WTC11 (cell line): Measurements from ENCODE around the gene LMF1. TPM values are rescaled to one million over a fixed set of nuclear protein-coding genes. Genes with fewer than 3 reads are reported as not detected.

ENCODE experiments used
- ATAC-seq: fragments of 200-7000 bp; cut with Tn5 transposase; 2 replicates; pipeline ENCODE4 v1.10.0; 2021; ENCODE audit warnings: mild to moderate bottlenecking, moderate library complexity
- CTCF ChIA-PET: fragments of 300-600 bp; sonication (Branson Sonifier 250); formaldehyde crosslinking; loops from one replicate; lab custom pipeline; 2021; ENCODE audit warnings: antibody characterized with exemption; lab: Charles Lee
- POLR2A ChIA-PET: fragments of 350-600 bp; sonication (Branson Sonifier 250); formaldehyde crosslinking; loops from one replicate; lab custom pipeline; 2021; ENCODE audit warnings: antibody characterized with exemption; lab: Charles Lee
- DNase-seq: peaks from one replicate; pipeline ENCODE4 v3.0.0; 2021; ENCODE audit warnings: low spot score
- H3K27ac Mint-ChIP-seq: 2 replicates; pipeline ENCODE4 v1.8.0; 2021; ENCODE audit warnings: mixed read lengths
- H3K27me3 Mint-ChIP-seq: 2 replicates; pipeline ENCODE4 v1.8.0; 2021; ENCODE audit warnings: low read depth, mild to moderate bottlenecking, moderate library complexity, mixed read lengths
- H3K36me3 Mint-ChIP-seq: 2 replicates; pipeline ENCODE4 v1.8.0; 2021; ENCODE audit warnings: mixed read lengths
- H3K4me1 Mint-ChIP-seq: 2 replicates; pipeline ENCODE4 v1.8.0; 2022; ENCODE audit warnings: mixed read lengths
- H3K4me3 Mint-ChIP-seq: 2 replicates; pipeline ENCODE4 v1.8.0; 2021; ENCODE audit warnings: mild to moderate bottlenecking, moderate library complexity, mixed read lengths
- H3K9me3 Mint-ChIP-seq: 2 replicates; pipeline ENCODE4 v1.8.0; 2021; ENCODE audit warnings: mixed read lengths
- AR ChIP-seq: fragments of 250-450 bp; sonication (Bioruptor Pico); IDR thresholded peaks from 2 replicates; pipeline ENCODE4 v1.9.0; 2021; ENCODE audit warnings: mild to moderate bottlenecking
- ATF1 ChIP-seq: sonication (generic); formaldehyde crosslinking; IDR thresholded peaks from 2 replicates; pipeline ENCODE4 v1.8.1; 2023; ENCODE audit warnings: mild to moderate bottlenecking, moderate library complexity, missing genetic modification reagents
- CDX4 ChIP-seq: fragments of 250-450 bp; sonication (Bioruptor Pico); IDR thresholded peaks from 2 replicates; pipeline ENCODE4 v1.9.0; 2021; ENCODE audit warnings: moderate library complexity, mild to moderate bottlenecking, inconsistent platforms, borderline replicate concordance
- FOXJ3 ChIP-seq: sonication (generic); formaldehyde crosslinking; IDR thresholded peaks from 2 replicates; pipeline ENCODE4 v1.9.0; 2021; ENCODE audit warnings: missing genetic modification reagents, mild to moderate bottlenecking, borderline replicate concordance
- GRHL2 ChIP-seq: fragments of 250-450 bp; sonication (Bioruptor Pico); IDR thresholded peaks from 2 replicates; pipeline ENCODE4 v1.8.0; 2022; ENCODE audit warnings: mild to moderate bottlenecking, moderate library complexity; ENCODE audit not compliant: insufficient replicate concordance, severe bottlenecking
- GTF2I ChIP-seq: fragments of 250-450 bp; sonication (Bioruptor Pico); conservative IDR thresholded peaks from 2 replicates; pipeline ENCODE4 v1.4.0; 2021; ENCODE audit warnings: mild to moderate bottlenecking
- HMGA2 ChIP-seq: fragments of 250-450 bp; sonication (Bioruptor Pico); IDR thresholded peaks from 2 replicates; pipeline ENCODE4 v1.4.0; 2021; ENCODE audit warnings: mild to moderate bottlenecking, moderate library complexity
- IRF2 ChIP-seq: sonication (generic); formaldehyde crosslinking; IDR thresholded peaks from 2 replicates; pipeline ENCODE4 v1.8.0; 2022; ENCODE audit warnings: low read depth, missing genetic modification reagents, borderline replicate concordance
- JAZF1 ChIP-seq: fragments of 250-450 bp; sonication (Bioruptor Pico); IDR thresholded peaks from 2 replicates; pipeline ENCODE4 v1.9.0; 2021; ENCODE audit warnings: moderate library complexity, mild to moderate bottlenecking, inconsistent platforms
- JUN ChIP-seq: sonication (generic); formaldehyde crosslinking; IDR thresholded peaks from 2 replicates; pipeline ENCODE4 v1.8.0; 2023; ENCODE audit warnings: mild to moderate bottlenecking, missing genetic modification reagents
- MXD4 ChIP-seq: fragments of 250-450 bp; sonication (Bioruptor Pico); IDR thresholded peaks from 2 replicates; pipeline ENCODE4 v1.8.0; 2021; ENCODE audit warnings: mild to moderate bottlenecking, moderate library complexity, borderline replicate concordance
- NFATC4 ChIP-seq: fragments of 250-450 bp; sonication (Bioruptor Pico); IDR thresholded peaks from 2 replicates; pipeline ENCODE4 v1.9.0; 2021; ENCODE audit warnings: mild to moderate bottlenecking
- RORB ChIP-seq: fragments of 250-450 bp; sonication (Bioruptor Pico); IDR thresholded peaks from 2 replicates; pipeline ENCODE4 v1.9.0; 2021; ENCODE audit warnings: mild to moderate bottlenecking
- SMAD3 ChIP-seq: sonication (generic); formaldehyde crosslinking; IDR thresholded peaks from 2 replicates; pipeline ENCODE4 v1.8.0; 2022; ENCODE audit warnings: missing genetic modification reagents, mild to moderate bottlenecking, borderline replicate concordance
- SMAD4 ChIP-seq: sonication (generic); formaldehyde crosslinking; IDR thresholded peaks from 2 replicates; pipeline ENCODE4 v1.8.0; 2022; ENCODE audit warnings: mild to moderate bottlenecking, missing genetic modification reagents
- SP1 ChIP-seq: sonication (generic); formaldehyde crosslinking; conservative IDR thresholded peaks from 2 replicates; pipeline ENCODE4 v1.8.1; 2022; ENCODE audit warnings: missing genetic modification reagents
- TEAD4 ChIP-seq: sonication (generic); formaldehyde crosslinking; IDR thresholded peaks from 2 replicates; pipeline ENCODE4 v1.8.0; 2022; ENCODE audit warnings: mild to moderate bottlenecking, missing genetic modification reagents
- ZBTB21 ChIP-seq: sonication (generic); formaldehyde crosslinking; IDR thresholded peaks from 2 replicates; pipeline ENCODE4 v1.8.1; 2023; ENCODE audit warnings: mild to moderate bottlenecking, missing genetic modification reagents, borderline replicate concordance
- ZBTB43 ChIP-seq: sonication (generic); formaldehyde crosslinking; IDR thresholded peaks from 2 replicates; pipeline ENCODE4 v1.8.1; 2023; ENCODE audit warnings: mild to moderate bottlenecking, missing genetic modification reagents
- ZNF219 ChIP-seq: sonication (generic); formaldehyde crosslinking; IDR thresholded peaks from 2 replicates; pipeline ENCODE4 v1.8.0; 2023; ENCODE audit warnings: missing genetic modification reagents, mild to moderate bottlenecking, borderline replicate concordance
- ZNF232 ChIP-seq: sonication (generic); formaldehyde crosslinking; IDR thresholded peaks from 2 replicates; pipeline ENCODE4 v1.8.0; 2022; ENCODE audit warnings: mild to moderate bottlenecking, missing genetic modification reagents
- ZNF396 ChIP-seq: fragments of 250-450 bp; sonication (Bioruptor Pico); IDR thresholded peaks from 2 replicates; pipeline ENCODE4 v1.8.0; 2021; ENCODE audit warnings: mild to moderate bottlenecking, moderate library complexity, borderline replicate concordance
- total RNA-seq: library from RNA; stranded (reverse); gene quantifications from 3 replicates; pipeline ENCODE4 v1.2.3, GENCODE V29; 2021
- TF ChIP-seq, protein P1 (sequence below): sonication (generic); formaldehyde crosslinking; IDR thresholded peaks from 2 replicates; pipeline ENCODE4 v1.8.1; 2023; ENCODE audit warnings: mild to moderate bottlenecking, missing genetic modification reagents
- TF ChIP-seq, protein P2 (sequence below): fragments of 250-450 bp; sonication (Bioruptor Pico); conservative IDR thresholded peaks from 2 replicates; pipeline ENCODE4 v1.9.0; 2021; ENCODE audit warnings: mild to moderate bottlenecking
- TF ChIP-seq, protein P3 (sequence below): sonication (generic); formaldehyde crosslinking; IDR thresholded peaks from 2 replicates; pipeline ENCODE4 v1.8.1; 2022; ENCODE audit warnings: mild to moderate bottlenecking, missing genetic modification reagents, moderate library complexity, borderline replicate concordance
- TF ChIP-seq, protein P4 (sequence below): sonication (generic); formaldehyde crosslinking; IDR thresholded peaks from 2 replicates; pipeline ENCODE4 v1.8.0; 2022; ENCODE audit warnings: mild to moderate bottlenecking, missing genetic modification reagents

Gene LMF1
- total RNA-seq, 1 experiment from 2014 or later, result 10.5 TPM

- Mint-ChIP-seq H3K36me3 (no peaks in the 10 kb centered on the region), H3K27me3 (no peaks in the 10 kb centered on the region), H3K27ac (no peak overlapping the region), H3K4me1 (no peaks in the 10 kb centered on the region), H3K4me3 (no peak overlapping the region), H3K9me3 (no peaks in the 10 kb centered on the region)
- CTCF ChIA-PET, result no interaction called here
- no peak for TF ChIP-seq CDX4 (CRISPR knock-in tag)
- TF ChIP-seq TEAD4 (CRISPR knock-in tag), result no peak
- TF ChIP-seq SMAD3, result no peak
- TF ChIP-seq, protein P1, sequence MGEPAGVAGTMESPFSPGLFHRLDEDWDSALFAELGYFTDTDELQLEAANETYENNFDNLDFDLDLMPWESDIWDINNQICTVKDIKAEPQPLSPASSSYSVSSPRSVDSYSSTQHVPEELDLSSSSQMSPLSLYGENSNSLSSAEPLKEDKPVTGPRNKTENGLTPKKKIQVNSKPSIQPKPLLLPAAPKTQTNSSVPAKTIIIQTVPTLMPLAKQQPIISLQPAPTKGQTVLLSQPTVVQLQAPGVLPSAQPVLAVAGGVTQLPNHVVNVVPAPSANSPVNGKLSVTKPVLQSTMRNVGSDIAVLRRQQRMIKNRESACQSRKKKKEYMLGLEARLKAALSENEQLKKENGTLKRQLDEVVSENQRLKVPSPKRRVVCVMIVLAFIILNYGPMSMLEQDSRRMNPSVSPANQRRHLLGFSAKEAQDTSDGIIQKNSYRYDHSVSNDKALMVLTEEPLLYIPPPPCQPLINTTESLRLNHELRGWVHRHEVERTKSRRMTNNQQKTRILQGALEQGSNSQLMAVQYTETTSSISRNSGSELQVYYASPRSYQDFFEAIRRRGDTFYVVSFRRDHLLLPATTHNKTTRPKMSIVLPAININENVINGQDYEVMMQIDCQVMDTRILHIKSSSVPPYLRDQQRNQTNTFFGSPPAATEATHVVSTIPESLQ, result no peak
- no peak for TF ChIP-seq SP1 (CRISPR knock-in tag)
- no peak for TF ChIP-seq ZNF219 (CRISPR knock-in tag)
- TF ChIP-seq IRF2 (CRISPR knock-in tag), result no peak
- no peak for TF ChIP-seq MXD4 (CRISPR knock-in tag)
- TF ChIP-seq JUN (CRISPR knock-in tag), result no peak
- no peak for TF ChIP-seq HMGA2
- no peak for TF ChIP-seq ZNF232 (CRISPR knock-in tag)
- no peak for TF ChIP-seq NFATC4 (CRISPR knock-in tag)
- TF ChIP-seq JAZF1, result no peak
- no peak for TF ChIP-seq ATF1 (CRISPR knock-in tag)
- TF ChIP-seq FOXJ3, result no peak
- TF ChIP-seq, protein P2, sequence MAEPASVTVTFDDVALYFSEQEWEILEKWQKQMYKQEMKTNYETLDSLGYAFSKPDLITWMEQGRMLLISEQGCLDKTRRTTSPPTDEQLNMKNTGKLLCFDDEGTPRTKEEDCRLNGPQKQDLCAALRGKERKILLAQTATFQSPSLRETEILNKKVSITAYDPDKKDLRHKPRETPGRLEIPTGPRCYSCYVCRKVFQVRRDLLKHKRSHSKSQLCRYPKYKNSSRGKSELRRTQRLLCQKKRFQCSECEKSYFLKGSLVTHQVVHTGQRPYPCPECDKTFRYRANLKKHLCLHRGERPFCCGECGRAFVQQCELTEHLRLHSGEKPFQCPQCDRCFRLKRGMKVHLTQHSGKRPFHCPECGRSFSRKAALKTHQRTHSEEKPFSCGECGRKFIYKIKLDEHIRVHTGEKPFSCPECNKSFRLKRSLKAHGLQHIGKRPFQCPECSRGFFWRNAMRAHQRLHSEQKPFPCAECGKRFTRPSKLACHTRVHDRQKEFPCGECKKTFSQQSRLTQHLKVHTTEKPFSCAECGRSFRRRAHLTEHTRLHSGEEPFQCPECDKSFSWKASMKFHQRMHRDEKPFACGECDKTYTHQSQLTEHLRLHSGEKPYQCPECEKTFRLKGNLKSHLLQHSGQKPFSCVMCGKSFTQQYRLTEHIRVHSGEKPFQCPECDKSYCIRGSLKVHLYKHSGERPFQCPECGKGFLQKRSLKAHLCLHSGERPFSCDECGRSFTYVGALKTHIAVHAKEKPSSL (CRISPR knock-in tag), result no peak
- no peak for TF ChIP-seq ZBTB43 (CRISPR knock-in tag)
- TF ChIP-seq, protein P3, sequence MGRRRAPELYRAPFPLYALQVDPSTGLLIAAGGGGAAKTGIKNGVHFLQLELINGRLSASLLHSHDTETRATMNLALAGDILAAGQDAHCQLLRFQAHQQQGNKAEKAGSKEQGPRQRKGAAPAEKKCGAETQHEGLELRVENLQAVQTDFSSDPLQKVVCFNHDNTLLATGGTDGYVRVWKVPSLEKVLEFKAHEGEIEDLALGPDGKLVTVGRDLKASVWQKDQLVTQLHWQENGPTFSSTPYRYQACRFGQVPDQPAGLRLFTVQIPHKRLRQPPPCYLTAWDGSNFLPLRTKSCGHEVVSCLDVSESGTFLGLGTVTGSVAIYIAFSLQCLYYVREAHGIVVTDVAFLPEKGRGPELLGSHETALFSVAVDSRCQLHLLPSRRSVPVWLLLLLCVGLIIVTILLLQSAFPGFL (CRISPR knock-in tag), result no peak
- TF ChIP-seq, protein P4, sequence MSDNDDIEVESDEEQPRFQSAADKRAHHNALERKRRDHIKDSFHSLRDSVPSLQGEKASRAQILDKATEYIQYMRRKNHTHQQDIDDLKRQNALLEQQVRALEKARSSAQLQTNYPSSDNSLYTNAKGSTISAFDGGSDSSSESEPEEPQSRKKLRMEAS (CRISPR knock-in tag), result no peak
- DNase-seq (no peak), ATAC-seq (no peak)
- POLR2A ChIA-PET, result no interaction called here
Observed at GRCh38 chr16:880471-881171, 90.2 kb downstream of the LMF1 start.

GRCh38 chr16:879986-880385 lies 90.8 kb downstream of the LMF1 start:
- ChIA-PET CTCF (interaction anchor here (0.6 to 0.8 kb wide), 2 partner anchors 63 to 178 kb away, joined by 3 read pairs; no protein-coding TSS in a partner anchor), POLR2A (no interaction called here)
- Mint-ChIP-seq H3K9me3 (no peaks in the 10 kb centered on the region), H3K27ac (no peak overlapping the region), H3K4me1 (no peaks in the 10 kb centered on the region), H3K36me3 (no peaks in the 10 kb centered on the region), H3K4me3 (no peak overlapping the region), H3K27me3 (no peaks in the 10 kb centered on the region)
- DNase-seq, result no peak
- ATAC-seq, result no peak
- TF ChIP-seq SMAD4 (CRISPR knock-in tag) (no peak), RORB (CRISPR knock-in tag) (no peak), GTF2I (CRISPR knock-in tag) (no peak), ZNF219 (CRISPR knock-in tag) (no peak), AR (CRISPR knock-in tag) (no peak), FOXJ3 (no peak), ZBTB21 (CRISPR knock-in tag) (no peak), ZNF396 (CRISPR knock-in tag) (no peak), GRHL2 (CRISPR knock-in tag) (no peak)
